22Rv1 (cell line): Measurements from ENCODE around the gene CRHR1.

Source experiments
- CTCF ChIP-seq: fragments of 450-650 bp; IDR thresholded peaks from 2 replicates; pipeline ENCODE4 v1.5.1; 2017; ENCODE audit warnings: mild to moderate bottlenecking
- ZFX ChIP-seq: fragments of 450-650 bp; IDR thresholded peaks from 2 replicates; pipeline ENCODE4 v1.6.1; 2017; ENCODE audit warnings: antibody characterized with exemption, borderline replicate concordance

GRCh38 chr17:45826919-45827588, 42.9 kb downstream of the CRHR1 start:
- TF ChIP-seq CTCF (no peak), ZFX (no peak)
